NCI-H2196 (cell line): ENCODE results near the gene SLC4A8.

Experiments
- DNase-seq: peaks from one replicate; lab custom pipeline; 2025; ENCODE audit not compliant: unreplicated experiment; lab: John Stamatoyannopoulos, UW

Gene SLC4A8

GRCh38 chr12:51521554-51522276, 97.1 kb downstream of the SLC4A8 start:
- DNase-seq, result no peak

- DNase-seq, result no peak
Measured at GRCh38 chr12:51522696-51523095, 98.1 kb downstream of the SLC4A8 start.

GRCh38 chr12:51524386-51524901, 99.8 kb downstream of the SLC4A8 start:
- DNase-seq, result peak; percentile 12

- DNase-seq, result no peak
Measured at GRCh38 chr12:51525518-51525917, 100.9 kb downstream of the SLC4A8 start.

GRCh38 chr12:51527966-51528365, 103.3 kb downstream of the SLC4A8 start:
- no peak for DNase-seq

GRCh38 chr12:51528852-51529650, 104.4 kb downstream of the SLC4A8 start:
- DNase-seq, result no peak

GRCh38 chr12:51529651-51529970, 105.0 kb downstream of the SLC4A8 start:
- DNase-seq, result no peak

- no peak for DNase-seq
Measured at GRCh38 chr12:51530208-51530607, 105.6 kb downstream of the SLC4A8 start.

- no peak for DNase-seq
Measured at GRCh38 chr12:51531284-51531977, 106.8 kb downstream of the SLC4A8 start.

GRCh38 chr12:51531978-51532497, 107.4 kb downstream of the SLC4A8 start:
- peak; percentile 87 for DNase-seq

- no peak for DNase-seq
Measured at GRCh38 chr12:51533799-51534198, 109.2 kb downstream of the SLC4A8 start.

GRCh38 chr12:51534216-51535074, 109.8 kb downstream of the SLC4A8 start:
- DNase-seq, result no peak

- DNase-seq, result no peak
Measured at GRCh38 chr12:51536159-51536558, 111.5 kb downstream of the SLC4A8 start.

- no peak for DNase-seq
Measured at GRCh38 chr12:51538149-51538548, 113.5 kb downstream of the SLC4A8 start.

- DNase-seq, result no peak
Measured at GRCh38 chr12:51538599-51538998, 114.0 kb downstream of the SLC4A8 start.

GRCh38 chr12:51540996-51541395, 116.4 kb downstream of the SLC4A8 start:
- no peak for DNase-seq

GRCh38 chr12:51546097-51546496, 121.5 kb downstream of the SLC4A8 start:
- DNase-seq, result no peak

- DNase-seq, result no peak
Measured at GRCh38 chr12:51547606-51548005, 123.0 kb downstream of the SLC4A8 start.

- DNase-seq, result no peak
Measured at GRCh38 chr12:51548241-51548640, 123.6 kb downstream of the SLC4A8 start.

- DNase-seq, result no peak
Measured at GRCh38 chr12:51549637-51550036, 125.0 kb downstream of the SLC4A8 start.
